ENCODE results near the gene EMID1. TPM values are rescaled to one million over a fixed set of nuclear protein-coding genes. Genes with fewer than 3 reads are reported as not detected.

Gene EMID1
- total RNA-seq, 3 donors from 2014 or later = 1.1 to 4.6 (median 2.3) TPM

DNA sequence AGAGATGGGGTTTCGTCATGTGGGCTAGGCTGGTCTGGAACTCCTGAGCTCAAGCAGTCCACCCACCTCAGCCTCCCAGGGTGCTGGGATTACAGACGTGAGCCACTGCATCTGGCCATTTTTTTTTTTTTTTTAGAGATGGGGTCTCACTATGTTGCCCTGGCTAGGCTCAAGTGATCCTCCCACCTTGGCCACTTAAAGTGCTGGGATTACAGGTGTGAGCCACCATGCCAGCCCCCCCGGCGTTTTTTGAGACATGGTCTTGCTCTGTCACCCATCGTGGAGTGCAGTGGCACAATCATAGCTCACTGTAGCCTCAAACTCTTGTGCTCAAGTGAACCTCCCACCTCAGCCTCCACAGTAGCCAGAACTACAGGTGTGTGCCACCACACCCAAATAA, 45.6 kb downstream of the EMID1 start:
- DNase-seq (ENCODE audit: low spot score in 2 of 2) = no peak
- Histone ChIP-seq H3K4me1 (no peaks in the 10 kb centered on the region), H3K4me3 (no peak overlapping the region), H3K9me3 (no peaks in the 10 kb centered on the region), H3K27ac (no peak overlapping the region), H3K27me3 (no peaks in the 10 kb centered on the region), H3K36me3 (no peaks in the 10 kb centered on the region)
- intact Hi-C loops (cut with DNase I; ENCODE audit: low total_unique reads) = no loop called here
- no peak for TF ChIP-seq POLR2AphosphoS5 (IDR thresholded peaks at IDR 0.05)
- no peak for TF ChIP-seq POLR2A (IDR thresholded peaks at IDR 0.05)
- no peak for TF ChIP-seq CTCF (IDR thresholded peaks at IDR 0.05)

DNA sequence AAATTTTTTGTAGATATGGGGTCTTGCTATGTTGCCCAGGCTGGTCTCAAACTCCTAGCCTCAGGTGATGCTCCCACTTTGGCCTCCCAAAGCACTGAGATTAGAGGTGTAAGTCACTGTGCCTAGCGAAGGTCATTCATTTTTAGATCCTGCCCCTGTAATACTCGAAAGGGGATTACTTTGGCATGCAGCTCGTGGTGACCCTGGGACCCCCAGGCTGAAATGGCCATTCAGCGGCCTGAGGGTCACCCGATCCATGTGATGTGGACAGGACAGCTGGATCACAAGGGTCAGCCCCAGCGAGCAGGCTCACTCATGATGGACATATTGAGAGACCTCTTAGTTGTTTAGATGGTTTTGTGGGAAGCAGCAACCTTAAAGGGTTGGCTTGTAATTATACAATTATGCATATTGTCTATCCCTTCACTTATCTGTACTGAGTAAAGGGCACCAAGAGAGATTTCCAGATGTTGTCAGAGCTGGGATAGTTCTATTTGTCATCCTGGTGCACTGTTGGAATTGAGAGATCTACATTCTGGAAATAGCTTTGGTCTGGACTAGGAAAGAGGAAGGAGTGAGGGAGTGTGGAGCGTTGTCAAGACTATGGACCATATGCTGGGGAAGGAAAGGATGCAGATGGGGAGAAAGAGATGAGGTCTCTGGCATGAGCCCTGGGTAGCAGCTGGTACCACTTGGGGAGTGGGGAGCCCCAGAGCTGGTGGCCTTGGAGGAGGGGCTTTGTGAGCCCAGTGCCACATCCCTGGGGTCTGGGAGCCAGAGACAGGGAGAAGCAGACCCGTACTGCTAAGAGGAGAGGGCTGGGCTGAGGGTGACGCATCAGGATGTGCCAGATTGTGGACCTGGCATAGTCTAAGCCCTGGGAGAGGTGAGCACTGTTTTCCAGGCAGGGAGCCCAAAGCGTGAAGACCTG, 46.5 kb downstream of the EMID1 start:
- Histone ChIP-seq H3K36me3 (no peaks in the 10 kb centered on the region), H3K9me3 (no peaks in the 10 kb centered on the region), H3K27ac (no peak overlapping the region), H3K4me3 (no peak overlapping the region), H3K4me1 (no peaks in the 10 kb centered on the region), H3K27me3 (no peaks in the 10 kb centered on the region)
- TF ChIP-seq POLR2A (IDR thresholded peaks at IDR 0.05) (no peak), CTCF (IDR thresholded peaks at IDR 0.05) (no peak), POLR2AphosphoS5 (IDR thresholded peaks at IDR 0.05) (no peak)
- DNase-seq (ENCODE audit: low spot score in 2 of 2) = no peak
- intact Hi-C loops (cut with DNase I; ENCODE audit: low total_unique reads) = no loop called here

- Histone ChIP-seq H3K4me1 (no peaks in the 10 kb centered on the region), H3K27ac (no peak overlapping the region), H3K27me3 (no peaks in the 10 kb centered on the region), H3K4me3 (no peak overlapping the region), H3K9me3 (no peaks in the 10 kb centered on the region), H3K36me3 (no peaks in the 10 kb centered on the region)
- intact Hi-C loops (cut with DNase I; ENCODE audit: low total_unique reads) = no loop called here
- DNase-seq (ENCODE audit: low spot score in 2 of 2) = no peak
- TF ChIP-seq CTCF (IDR thresholded peaks at IDR 0.05) (no peak), POLR2A (IDR thresholded peaks at IDR 0.05) (no peak), POLR2AphosphoS5 (IDR thresholded peaks at IDR 0.05) (no peak)
Measured at GRCh38 chr22:29253561-29254285, 48.0 kb downstream of the EMID1 start.

DNA sequence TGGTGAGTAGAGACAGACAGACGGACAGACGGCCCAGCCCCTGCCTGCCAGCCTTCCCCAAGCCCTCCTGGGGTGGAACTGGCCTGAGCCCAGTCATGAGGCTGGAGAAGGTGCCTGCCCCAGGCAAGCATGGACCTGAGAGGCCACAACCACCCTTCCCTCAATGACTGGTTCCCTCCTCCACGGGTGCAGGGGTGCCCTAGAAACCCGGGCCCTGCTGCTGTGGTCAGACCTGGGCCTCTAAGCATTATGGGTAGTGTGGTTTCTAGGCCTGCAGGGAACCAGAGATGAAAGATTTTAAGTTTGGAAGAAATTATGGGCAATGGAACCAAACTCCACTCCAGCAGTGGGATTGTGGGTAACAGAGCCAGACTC, 48.6 kb downstream of the EMID1 start:
- TF ChIP-seq POLR2AphosphoS5 (IDR thresholded peaks at IDR 0.05) (no peak), POLR2A (IDR thresholded peaks at IDR 0.05) (no peak), CTCF (IDR thresholded peaks at IDR 0.05) (no peak)
- intact Hi-C loops (cut with DNase I; ENCODE audit: low total_unique reads) = no loop called here
- Histone ChIP-seq H3K27ac (no peak overlapping the region), H3K27me3 (no peaks in the 10 kb centered on the region), H3K36me3 (no peaks in the 10 kb centered on the region), H3K4me3 (no peak overlapping the region), H3K4me1 (no peaks in the 10 kb centered on the region), H3K9me3 (no peaks in the 10 kb centered on the region)
- DNase-seq (ENCODE audit: low spot score in 2 of 2) = no peak

- TF ChIP-seq CTCF (IDR thresholded peaks at IDR 0.05) (no peak), POLR2A (IDR thresholded peaks at IDR 0.05) (no peak), POLR2AphosphoS5 (IDR thresholded peaks at IDR 0.05) (no peak)
- H3K36me3 ChIP-seq = no peaks in the 10 kb centered on the region
- no peak overlapping the region for H3K27ac ChIP-seq
- intact Hi-C loops (cut with DNase I; ENCODE audit: low total_unique reads) = no loop called here
- H3K9me3 ChIP-seq = no peaks in the 10 kb centered on the region
- H3K4me3 ChIP-seq = no peak overlapping the region
- DNase-seq (ENCODE audit: low spot score in 2 of 2) = no peak
- H3K27me3 ChIP-seq = no peaks in the 10 kb centered on the region
- no peaks in the 10 kb centered on the region for H3K4me1 ChIP-seq
Measured at GRCh38 chr22:29255064-29255621, 49.4 kb downstream of the EMID1 start.
